Activated CD4-positive, CD25-positive, alpha-beta regulatory T cell (primary cell): ENCODE measurements around the gene TICRR.
A peak's percentile ranks its signal among the peaks of the same experiment; 100 is the strongest.
"Not testable (repeated sequence)": the region's sequence is repeated elsewhere in the genome, so short reads cannot be mapped to it uniquely, and the experiment has no call there.

Source experiments
- DNase-seq, 4 experiments: peaks; one replicate each; lab custom pipeline; 2025; lab: John Stamatoyannopoulos, UW

Gene TICRR

DNA sequence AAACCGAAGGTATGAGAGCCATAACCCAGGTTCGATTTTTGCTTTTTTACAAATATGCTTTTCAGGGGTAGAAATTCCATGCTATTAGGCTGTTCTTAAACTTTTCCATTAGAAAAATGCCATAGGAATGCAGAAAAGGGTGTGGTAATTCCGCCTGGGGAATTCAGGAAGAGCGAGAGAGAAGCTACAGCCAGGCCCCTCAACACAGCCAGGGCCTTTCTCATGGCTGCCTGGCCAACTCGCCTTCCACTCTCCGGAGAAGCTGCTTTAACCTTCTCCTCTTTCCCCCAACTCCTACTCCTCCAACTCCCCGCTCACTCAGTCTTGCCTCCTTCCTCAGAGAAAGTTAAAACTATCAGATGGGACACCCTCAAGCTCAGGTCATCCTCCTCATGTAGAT, 9.1 kb upstream of the TICRR start:
- DNase-seq: no peak

- DNase-seq: no peak
These were observed 8.5 kb upstream of the TICRR start for GRCh38 chr15:89566621-89567294.

- DNase-seq: no peak
These were observed 6.1 kb upstream of the TICRR start for GRCh38 chr15:89569090-89569745.

- DNase-seq: peak in 1 of 4 experiments; percentile 37
These were observed 567 bp downstream of the TICRR start for GRCh38 chr15:89575656-89576416.

GRCh38 chr15:89576417-89576773, 1.1 kb downstream of the TICRR start:
- no peak for DNase-seq

- DNase-seq: no peak
These were observed 2.5 kb downstream of the TICRR start for GRCh38 chr15:89577776-89578115.

DNA sequence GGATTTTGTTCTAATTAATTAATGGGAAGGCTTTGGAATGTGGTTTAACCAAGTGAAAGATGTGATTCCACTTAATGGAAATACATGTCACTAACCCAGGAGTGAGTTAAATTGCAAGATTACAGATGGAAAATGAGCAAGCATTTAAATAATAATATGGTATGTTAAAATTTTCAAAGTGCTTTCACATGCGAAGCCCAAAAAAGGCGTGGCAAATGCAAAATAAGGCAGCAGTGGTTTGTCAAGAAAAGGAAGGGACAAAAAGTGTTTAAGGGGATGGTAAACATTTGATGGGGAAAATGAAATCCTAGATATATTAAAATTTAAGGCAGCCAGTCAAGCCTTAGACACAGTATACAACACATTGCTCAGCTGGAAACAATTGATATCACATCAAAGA, 2.9 kb downstream of the TICRR start:
- no peak for DNase-seq

DNA sequence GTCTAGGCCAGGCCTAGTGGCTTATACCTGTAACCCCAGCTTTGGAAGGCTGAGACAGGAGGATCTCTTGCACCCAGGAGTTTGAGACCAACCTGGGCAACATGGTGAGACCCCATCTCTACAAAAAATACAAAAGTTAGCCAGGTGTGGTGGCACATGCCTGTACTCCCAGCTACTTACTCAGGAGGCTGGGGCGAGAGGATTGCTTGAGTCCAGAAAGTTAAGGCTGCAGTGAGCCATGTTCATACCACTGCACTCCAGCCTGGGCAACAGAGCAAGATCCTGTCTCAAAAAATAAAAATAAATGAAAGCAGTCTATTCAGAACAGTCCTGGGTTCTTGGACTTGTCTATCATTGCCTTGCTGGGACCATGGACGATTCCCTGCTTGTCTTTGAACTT, 5.5 kb downstream of the TICRR start:
- not testable (repeated sequence) for DNase-seq

DNA sequence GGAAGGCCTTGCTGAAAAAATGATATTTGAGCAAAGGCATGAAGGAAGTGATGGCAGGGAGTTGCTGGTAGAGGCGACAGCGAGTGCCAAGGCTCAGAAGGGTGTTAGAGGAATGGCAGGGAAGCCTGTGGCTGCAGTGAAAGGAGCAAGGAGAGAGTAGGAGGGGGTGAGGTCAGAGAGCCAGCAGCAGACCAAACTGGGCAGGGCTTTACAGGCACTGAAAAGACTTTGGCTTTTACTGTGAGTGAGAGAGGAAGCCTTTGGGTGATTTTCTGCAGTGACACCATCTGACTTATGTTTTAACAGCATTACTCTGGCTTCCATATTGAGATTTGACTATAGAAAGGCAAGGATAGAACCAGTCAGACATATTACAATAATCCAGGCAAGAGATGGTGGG, 11.4 kb downstream of the TICRR start:
- DNase-seq: no peak

- no peak for DNase-seq
These were observed 12.7 kb downstream of the TICRR start for GRCh38 chr15:89587955-89588354.

DNA sequence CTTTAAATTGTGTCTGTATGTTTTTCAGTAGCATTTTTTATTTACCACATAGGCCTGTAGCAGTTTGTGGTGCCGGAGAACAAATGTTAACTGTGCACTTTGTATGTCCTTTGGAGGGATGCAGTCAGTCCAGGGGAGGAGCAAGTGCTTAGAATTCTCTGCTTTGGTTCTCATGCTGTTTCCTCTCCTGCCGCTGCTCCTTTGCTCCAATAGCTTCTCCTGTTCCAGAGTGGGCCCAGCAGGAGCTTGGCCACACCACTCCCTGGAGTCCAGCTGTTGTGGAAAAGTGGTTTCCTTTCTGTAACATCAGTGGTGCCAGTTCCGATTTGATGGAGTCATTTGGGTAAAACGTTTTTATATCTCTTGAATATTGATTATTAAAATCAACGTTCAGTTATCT, 16.6 kb downstream of the TICRR start:
- no peak for DNase-seq

DNA sequence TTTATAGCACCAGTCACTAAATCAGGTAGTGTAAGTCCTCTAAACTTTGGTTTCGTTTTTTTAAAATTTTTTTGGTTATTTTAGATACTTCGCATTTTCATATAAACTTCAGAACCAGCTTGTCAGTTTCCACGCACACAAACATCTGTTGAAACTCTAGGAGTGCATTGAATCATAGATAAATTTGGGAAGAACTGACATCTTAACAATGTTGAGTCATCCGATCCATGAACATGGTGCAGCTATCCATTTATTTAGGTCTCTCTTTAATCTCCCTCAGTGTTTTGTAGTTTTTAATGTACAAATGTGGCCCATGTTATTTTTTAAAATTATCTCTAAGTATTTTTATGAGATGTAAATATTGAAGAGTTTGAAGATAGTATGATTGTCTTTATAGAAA, 17.7 kb downstream of the TICRR start:
- DNase-seq: no peak

GRCh38 chr15:89599021-89599420, 23.8 kb downstream of the TICRR start:
- no peak for DNase-seq

GRCh38 chr15:89611317-89611716, 36.0 kb downstream of the TICRR start:
- DNase-seq: no peak

DNA sequence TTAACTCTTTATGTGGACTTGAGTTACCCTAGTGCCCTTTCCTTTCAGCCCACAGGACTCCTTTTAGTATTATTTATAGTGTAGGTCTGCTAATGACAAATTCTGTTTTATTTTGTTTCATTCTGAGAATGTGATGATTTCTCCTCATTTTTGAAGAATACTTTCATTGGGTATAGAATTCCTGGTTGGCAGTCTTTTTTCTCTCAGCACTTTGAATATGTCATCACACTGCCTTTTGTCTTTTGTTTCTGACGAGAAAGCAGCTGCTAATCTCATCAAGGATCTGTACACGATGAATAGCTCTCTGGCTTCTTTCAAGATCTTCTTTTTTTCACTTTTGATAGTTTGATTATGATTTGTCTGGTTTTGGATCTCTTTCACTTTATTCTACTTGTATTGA, 37.8 kb downstream of the TICRR start:
- DNase-seq: no peak

- no peak for DNase-seq
These were observed 38.9 kb downstream of the TICRR start for GRCh38 chr15:89614164-89614563.

DNA sequence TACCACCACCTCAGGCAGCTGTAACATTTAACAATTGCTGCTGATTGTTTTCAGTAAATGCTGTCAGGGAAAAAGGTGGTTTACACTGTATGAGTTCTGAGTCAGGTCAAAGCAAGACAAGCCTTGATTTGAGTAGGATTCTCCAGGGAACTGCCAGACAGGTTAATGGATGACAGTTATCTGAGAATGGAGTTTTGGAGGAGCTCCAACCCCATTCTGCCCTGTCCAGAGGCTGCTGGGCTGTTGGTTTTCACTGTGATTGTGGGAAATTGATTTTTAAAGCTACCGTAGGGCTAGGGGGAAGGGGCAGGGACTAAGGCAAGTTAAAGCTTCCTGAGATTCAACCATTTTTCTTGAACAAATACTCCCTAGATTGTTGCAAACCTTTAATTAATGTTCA, 39.9 kb downstream of the TICRR start:
- no peak for DNase-seq

GRCh38 chr15:89616228-89616627, 41.0 kb downstream of the TICRR start:
- DNase-seq: no peak

- DNase-seq: no peak
These were observed 46.3 kb downstream of the TICRR start for GRCh38 chr15:89621547-89621946.

- no peak for DNase-seq
These were observed 47.9 kb downstream of the TICRR start for GRCh38 chr15:89623165-89623564.

DNA sequence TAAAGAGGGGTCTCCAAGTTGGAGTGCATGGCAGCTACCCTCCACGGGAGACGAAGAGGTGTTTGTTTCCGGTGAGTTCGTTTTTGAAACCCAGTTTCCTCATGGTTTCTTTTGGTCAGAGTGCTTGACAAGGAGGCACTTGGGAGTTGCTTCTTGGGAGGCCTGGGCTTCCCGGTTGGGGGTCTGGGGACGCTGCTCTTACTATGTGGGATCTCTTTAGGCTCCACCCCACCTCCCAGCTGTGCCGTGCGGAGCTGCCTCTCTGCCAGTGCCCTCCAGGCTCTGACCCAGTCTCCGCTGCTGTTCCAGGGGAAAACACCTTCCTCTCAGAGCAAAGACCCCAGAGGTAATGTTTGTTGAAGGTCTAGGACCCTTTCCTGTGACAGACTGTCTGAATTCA, 50.4 kb downstream of the TICRR start:
- no peak for DNase-seq

GRCh38 chr15:89627256-89627970, 52.1 kb downstream of the TICRR start:
- DNase-seq: no peak

DNA sequence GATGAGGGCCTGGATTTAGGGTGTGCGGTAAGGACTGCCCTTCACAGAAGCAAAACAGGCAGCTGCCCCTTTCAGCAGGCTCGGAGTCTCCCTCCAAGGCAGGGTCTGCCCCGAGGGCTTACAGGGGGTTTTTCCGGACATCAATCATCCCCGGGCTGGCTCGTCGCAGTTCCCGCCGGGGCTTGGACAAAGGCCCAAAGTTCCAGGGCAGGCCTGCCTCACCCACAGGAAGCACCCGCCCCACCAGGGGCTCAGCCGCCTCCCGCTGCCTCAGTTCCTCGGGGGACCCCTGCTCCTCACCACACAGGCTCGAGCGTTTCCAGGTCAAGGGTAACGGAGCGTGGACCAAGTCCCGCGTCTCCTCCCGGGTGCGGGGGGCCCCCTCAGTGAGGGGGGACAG, 53.0 kb downstream of the TICRR start:
- no peak for DNase-seq
